IMR-90 (cell line): ENCODE measurements around the gene NINJ2. TPM values are rescaled to one million over a fixed set of nuclear protein-coding genes. Genes with fewer than 3 reads are reported as not detected.

Source experiments
- ATAC-seq: fragments of 200-7000 bp; cut with Tn5 transposase; 2 replicates; pipeline ENCODE4 v1.9.1; 2020; ENCODE audit warnings: low read depth, mild to moderate bottlenecking, moderate library complexity
- BruUV-seq: library from RNA; stranded (reverse); fragments of 400-500 nt; replicated peaks from 2 replicates; lab custom pipeline; 2021; lab: Mats Ljungman, UMichigan
- CTCF ChIA-PET: fragments of 300-600 bp; formaldehyde crosslinking; extraction: SDS; loops from one replicate; lab custom pipeline; 2021; ENCODE audit warnings: antibody characterized with exemption; lab: Yijun Ruan, JAX
- POLR2A ChIA-PET: fragments of 300-600 bp; sonication (Branson Sonifier 250); formaldehyde crosslinking; loops from one replicate; lab custom pipeline; 2022; ENCODE audit warnings: antibody characterized with exemption; ENCODE audit not compliant: unreplicated experiment; lab: Charles Lee
- DNase-seq: peaks from one replicate; pipeline ENCODE4 v3.0.0; 2013
- H2AFZ ChIP-seq: replicated peaks from 2 replicates; pipeline ENCODE3; 2013; ENCODE audit warnings: low read length, mild to moderate bottlenecking; ENCODE audit not compliant: poor library complexity
- H2AK5ac ChIP-seq: 2 replicates; pipeline ENCODE4 v1.6.1; 2013; ENCODE audit warnings: low read depth, low read length, inconsistent platforms
- H2AK9ac ChIP-seq: replicated peaks from 2 replicates; pipeline ENCODE3; 2013; ENCODE audit warnings: mild to moderate bottlenecking, low read depth, low read length, moderate library complexity; ENCODE audit not compliant: poor library complexity
- H2BK120ac ChIP-seq: 2 replicates; pipeline ENCODE4 v1.6.1; 2013; ENCODE audit warnings: low read depth, low read length, inconsistent platforms
- H2BK15ac ChIP-seq: 3 replicates; pipeline ENCODE4 v1.6.1; 2013; ENCODE audit warnings: low read depth, low read length, inconsistent platforms
- H2BK20ac ChIP-seq: 2 replicates; pipeline ENCODE4 v1.6.1; 2013; ENCODE audit warnings: low read depth, mild to moderate bottlenecking, inconsistent platforms, low read length, moderate library complexity
- H2BK5ac ChIP-seq: 2 replicates; pipeline ENCODE4 v1.6.1; 2013; ENCODE audit warnings: mild to moderate bottlenecking, low read depth, low read length, inconsistent platforms; ENCODE audit not compliant: poor library complexity, severe bottlenecking
- H3K14ac ChIP-seq: replicated peaks from 2 replicates; pipeline ENCODE4 v1.6.1; 2013; ENCODE audit warnings: low read depth, low read length, inconsistent platforms
- H3K18ac ChIP-seq: 2 replicates; pipeline ENCODE4 v1.6.1; 2013; ENCODE audit warnings: low read depth, low read length, control low read depth
- H3K23ac ChIP-seq: 2 replicates; pipeline ENCODE4 v1.6.1; 2013; ENCODE audit warnings: low read depth, low read length, inconsistent platforms
- H3K27ac ChIP-seq: 2 replicates; pipeline ENCODE4 v1.5.1; 2013; ENCODE audit warnings: mild to moderate bottlenecking, control low read depth, low read length; ENCODE audit not compliant: insufficient read depth
- H3K27me3 ChIP-seq: 2 replicates; pipeline ENCODE4 v1.6.1; 2013; ENCODE audit warnings: low read length; ENCODE audit not compliant: control insufficient read depth, insufficient read depth
- H3K36me3 ChIP-seq: 2 replicates; pipeline ENCODE4 v1.6.1; 2013; ENCODE audit warnings: low read length, mixed read lengths; ENCODE audit not compliant: control insufficient read depth, insufficient read depth
- H3K4ac ChIP-seq: 2 replicates; pipeline ENCODE4 v1.6.1; 2013; ENCODE audit warnings: low read depth, low read length, inconsistent platforms
- H3K4me1 ChIP-seq: 2 replicates; pipeline ENCODE4 v1.6.1; 2013; ENCODE audit warnings: low read length, mixed read lengths; ENCODE audit not compliant: control insufficient read depth, insufficient read depth
- H3K4me2 ChIP-seq: 2 replicates; pipeline ENCODE4 v1.6.1; 2013; ENCODE audit warnings: low read depth, mild to moderate bottlenecking, control low read depth, low read length, moderate library complexity
- H3K4me3 ChIP-seq: 2 replicates; pipeline ENCODE4 v1.5.1; 2013; ENCODE audit warnings: low read depth, mild to moderate bottlenecking, control low read depth, low read length, moderate library complexity; ENCODE audit not compliant: insufficient read depth
- H3K56ac ChIP-seq: 2 replicates; pipeline ENCODE4 v1.6.1; 2013; ENCODE audit warnings: low read length, inconsistent platforms; ENCODE audit not compliant: insufficient read depth; ENCODE audit errors: extremely low read depth
- H3K79me1 ChIP-seq, 2 experiments: 2 replicates each; pipeline ENCODE4 v1.6.1; 2013; ENCODE audit warnings: low read length in 2 of 2, inconsistent platforms in 1 of 2, low read depth in 1 of 2
- H3K9ac ChIP-seq: 2 replicates; pipeline ENCODE4 v1.6.1; 2013; ENCODE audit warnings: low read depth, low read length, control low read depth
- H3K9me1 ChIP-seq: 2 replicates; pipeline ENCODE4 v1.6.1; 2013; ENCODE audit warnings: low read length, inconsistent platforms; ENCODE audit not compliant: insufficient read depth
- H3K9me3 ChIP-seq: 2 replicates; pipeline ENCODE4 v1.6.1; 2013; ENCODE audit warnings: low read length; ENCODE audit not compliant: control insufficient read depth, insufficient read depth
- H4K20me1 ChIP-seq: 2 replicates; pipeline ENCODE4 v1.6.1; 2013; ENCODE audit warnings: low read length, inconsistent platforms; ENCODE audit not compliant: insufficient read depth
- H4K5ac ChIP-seq: 2 replicates; pipeline ENCODE4 v1.6.1; 2013; ENCODE audit warnings: mild to moderate bottlenecking, low read depth, low read length, control low read depth
- H4K8ac ChIP-seq, 2 experiments: 2 replicates each; pipeline ENCODE4 v1.6.1; 2013; ENCODE audit warnings: low read depth in 2 of 2, low read length in 2 of 2, control low read depth in 1 of 2, inconsistent platforms in 1 of 2
- H4K91ac ChIP-seq: 2 replicates; pipeline ENCODE4 v1.6.1; 2013; ENCODE audit warnings: low read depth, low read length, inconsistent platforms; ENCODE audit not compliant: insufficient read depth
- BHLHE40 ChIP-seq: fragments of 150-350 bp; IDR thresholded peaks from 2 replicates; pipeline ENCODE4 v1.6.1; 2016; ENCODE audit warnings: mild to moderate bottlenecking, low read depth, low read length
- CEBPB ChIP-seq: IDR thresholded peaks from 2 replicates; pipeline ENCODE4 v1.6.1; 2012; ENCODE audit warnings: low read depth, low read length, improper control_type of control experiment
- CHD1 ChIP-seq: IDR thresholded peaks from 2 replicates; pipeline ENCODE4 v1.6.1; 2012; ENCODE audit warnings: low read depth, low read length, improper control_type of control experiment
- MAFK ChIP-seq: IDR thresholded peaks from 2 replicates; pipeline ENCODE4 v1.6.1; 2012; ENCODE audit warnings: low read depth, low read length, improper control_type of control experiment
- MXI1 ChIP-seq: IDR thresholded peaks from 2 replicates; pipeline ENCODE4 v1.6.1; 2012; ENCODE audit warnings: low read depth, mild to moderate bottlenecking, low read length, moderate library complexity, borderline replicate concordance
- NFE2L2 ChIP-seq: fragments of 150-350 bp; IDR thresholded peaks from 2 replicates; pipeline ENCODE4 v1.6.1; 2016; ENCODE audit warnings: low read depth, mild to moderate bottlenecking, low read length
- POLR2A ChIP-seq: IDR thresholded peaks from 2 replicates; pipeline ENCODE4 v1.6.1; 2012; ENCODE audit warnings: mild to moderate bottlenecking, low read depth, low read length
- RAD21 ChIP-seq: IDR thresholded peaks from 2 replicates; pipeline ENCODE4 v1.6.1; 2012; ENCODE audit warnings: low read length, improper control_type of control experiment
- RCOR1 ChIP-seq: IDR thresholded peaks from 2 replicates; pipeline ENCODE4 v1.6.1; 2012; ENCODE audit warnings: mild to moderate bottlenecking, low read length, improper control_type of control experiment; ENCODE audit not compliant: insufficient replicate concordance
- RFX5 ChIP-seq: IDR thresholded peaks from 2 replicates; pipeline ENCODE4 v1.8.0; 2012; ENCODE audit warnings: low read depth, mild to moderate bottlenecking, low read length, moderate library complexity
- SMC3 ChIP-seq: fragments of 150-350 bp; IDR thresholded peaks from 2 replicates; pipeline ENCODE4 v1.6.1; 2016; ENCODE audit warnings: low read depth, mild to moderate bottlenecking, antibody characterized with exemption, low read length, moderate library complexity
- WGBS, 2 experiments: methylation state at CpG; one replicate each; pipeline versions ENCODE4 v1.1.5 to v1.1.7; 2013; ENCODE audit warnings: missing lambda C conversion rate in 2 of 2; ENCODE audit not compliant: insufficient read length in 1 of 2; ENCODE audit errors: extremely low coverage in 2 of 2; 5-methylcytosine and 5-hydroxymethylcytosine counted together
- dilution Hi-C: fragments of 300-500 bp; cut with HindIII; formaldehyde crosslinking; loops from one replicate; pipeline ENCODE4 v1.14.3; 2018; ENCODE audit warnings: low sequenced_read_pairs; ENCODE audit not compliant: unreplicated experiment
- in situ Hi-C: fragments of 300-500 bp; cut with MboI; formaldehyde crosslinking; loops from 3 replicates; pipeline ENCODE4 v1.14.3; 2019; ENCODE audit warnings: low sequenced_read_pairs, inconsistent platforms, mixed read lengths
- intact Hi-C: fragments of 100-400 bp; cut with micrococcal nuclease; formaldehyde crosslinking; loops from 2 replicates; pipeline ENCODE4 v1.10.0; 2022
- polyA plus RNA-seq, 3 experiments: library from polyadenylated mRNA; depleted of rRNA; stranded (reverse); fragments of >200 nt; gene quantifications; 2 replicates each; pipeline ENCODE4 v1.2.3, GENCODE V29; 2012; ENCODE audit warnings: low replicate concordance in 1 of 3
- total RNA-seq: library from RNA; depleted of rRNA; stranded (reverse); fragments of >200 nt; gene quantifications from 2 replicates; pipeline ENCODE4 v1.2.3, GENCODE V29; 2012
- TF ChIP-seq, protein P1 (sequence below): fragments of 150-350 bp; IDR thresholded peaks from 2 replicates; pipeline ENCODE4 v1.6.1; 2016; ENCODE audit warnings: low read depth, mild to moderate bottlenecking, low read length, moderate library complexity, borderline replicate concordance
- TF ChIP-seq, protein P2 (sequence below): conservative IDR thresholded peaks from 2 replicates; pipeline ENCODE4 v1.5.1; 2012; ENCODE audit warnings: mild to moderate bottlenecking, low read depth, low read length, improper control_type of control experiment
- TF ChIP-seq, protein P3 (sequence below): fragments of 150-350 bp; IDR thresholded peaks from 2 replicates; pipeline ENCODE4 v1.6.1; 2017; ENCODE audit warnings: mild to moderate bottlenecking, antibody characterized with exemption, low read length, low read depth

NINJ2 gene
- total and polyA plus RNA-seq, 2 of the 4 experiments (the other 2 are of a cell fraction), result not detected

DNA sequence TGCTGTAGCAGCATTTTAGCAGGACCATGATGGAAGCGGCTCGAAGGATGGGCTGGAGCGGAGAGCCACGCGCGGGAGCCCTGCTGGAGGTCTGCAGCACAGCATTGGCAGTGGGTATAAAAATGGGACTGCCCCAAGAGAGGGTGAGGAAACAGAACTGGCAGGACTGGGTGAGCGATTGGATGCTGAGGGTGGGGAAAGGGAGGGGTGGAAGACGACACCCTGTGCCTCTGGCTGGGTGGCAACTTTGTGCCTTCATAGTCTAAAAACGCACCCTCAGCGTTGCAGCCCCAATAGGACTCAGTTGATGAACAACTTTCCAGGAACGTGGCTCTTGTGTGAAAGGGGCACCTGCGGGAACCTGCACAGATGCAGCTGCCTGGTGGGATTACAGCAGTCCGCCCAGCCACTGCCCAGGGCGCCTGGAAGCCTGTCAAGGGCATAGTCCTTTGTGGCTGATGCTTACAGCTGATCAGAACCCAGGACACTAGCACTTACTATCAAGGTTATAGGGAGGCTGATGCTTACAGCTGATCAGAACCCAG, 73.0 kb downstream of the NINJ2 start:
- no peak overlapping the region for H2AK9ac ChIP-seq
- DNase-seq (no peak), ATAC-seq (no peak)
- no TSS peak for BruUV-seq
- no peak overlapping the region for H3K4me3 ChIP-seq
- H4K8ac ChIP-seq, result no peak overlapping the region
- 68% methylated on average over 6 of the region's 14 CpGs; no CpG with 5 or more reads in 1 of the 2 experiments for WGBS, 2 experiments
- no peaks in the 10 kb centered on the region for H3K36me3 ChIP-seq
- H2AFZ ChIP-seq, result no peak overlapping the region
- in situ Hi-C loops, result no loop called here
- intact Hi-C loops, result no loop called here
- no peak overlapping the region for H2BK5ac ChIP-seq
- dilution Hi-C loops, result no loop called here
- H3K14ac ChIP-seq, result no peak overlapping the region
- POLR2A ChIA-PET, result no interaction called here
- no peak overlapping the region for H3K23ac ChIP-seq
- no peak overlapping the region for H2AK5ac ChIP-seq
- no peak overlapping the region for H3K4me2 ChIP-seq
- no peak overlapping the region for H3K18ac ChIP-seq
- H4K5ac ChIP-seq, result no peak overlapping the region
- no peaks in the 10 kb centered on the region for H4K20me1 ChIP-seq
- H3K4ac ChIP-seq, result no peak overlapping the region
- H4K91ac ChIP-seq, result no peak overlapping the region
- peaks cover 48% of the 10 kb centered on the region for H3K27me3 ChIP-seq
- no peak overlapping the region for H2BK15ac ChIP-seq
- H3K4me1 ChIP-seq, result no peaks in the 10 kb centered on the region
- H3K9ac ChIP-seq, result no peak overlapping the region
- TF ChIP-seq CEBPB (no peak), POLR2A (no peak), MXI1 (no peak), RAD21 (no peak), NFE2L2 (no peak), MAFK (no peak), RCOR1 (no peak), SMC3 (no peak), RFX5 (no peak), BHLHE40 (no peak), CHD1 (no peak)
- TF ChIP-seq, protein P1, sequence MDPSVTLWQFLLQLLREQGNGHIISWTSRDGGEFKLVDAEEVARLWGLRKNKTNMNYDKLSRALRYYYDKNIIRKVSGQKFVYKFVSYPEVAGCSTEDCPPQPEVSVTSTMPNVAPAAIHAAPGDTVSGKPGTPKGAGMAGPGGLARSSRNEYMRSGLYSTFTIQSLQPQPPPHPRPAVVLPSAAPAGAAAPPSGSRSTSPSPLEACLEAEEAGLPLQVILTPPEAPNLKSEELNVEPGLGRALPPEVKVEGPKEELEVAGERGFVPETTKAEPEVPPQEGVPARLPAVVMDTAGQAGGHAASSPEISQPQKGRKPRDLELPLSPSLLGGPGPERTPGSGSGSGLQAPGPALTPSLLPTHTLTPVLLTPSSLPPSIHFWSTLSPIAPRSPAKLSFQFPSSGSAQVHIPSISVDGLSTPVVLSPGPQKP, result no peak
- TF ChIP-seq, protein P2, sequence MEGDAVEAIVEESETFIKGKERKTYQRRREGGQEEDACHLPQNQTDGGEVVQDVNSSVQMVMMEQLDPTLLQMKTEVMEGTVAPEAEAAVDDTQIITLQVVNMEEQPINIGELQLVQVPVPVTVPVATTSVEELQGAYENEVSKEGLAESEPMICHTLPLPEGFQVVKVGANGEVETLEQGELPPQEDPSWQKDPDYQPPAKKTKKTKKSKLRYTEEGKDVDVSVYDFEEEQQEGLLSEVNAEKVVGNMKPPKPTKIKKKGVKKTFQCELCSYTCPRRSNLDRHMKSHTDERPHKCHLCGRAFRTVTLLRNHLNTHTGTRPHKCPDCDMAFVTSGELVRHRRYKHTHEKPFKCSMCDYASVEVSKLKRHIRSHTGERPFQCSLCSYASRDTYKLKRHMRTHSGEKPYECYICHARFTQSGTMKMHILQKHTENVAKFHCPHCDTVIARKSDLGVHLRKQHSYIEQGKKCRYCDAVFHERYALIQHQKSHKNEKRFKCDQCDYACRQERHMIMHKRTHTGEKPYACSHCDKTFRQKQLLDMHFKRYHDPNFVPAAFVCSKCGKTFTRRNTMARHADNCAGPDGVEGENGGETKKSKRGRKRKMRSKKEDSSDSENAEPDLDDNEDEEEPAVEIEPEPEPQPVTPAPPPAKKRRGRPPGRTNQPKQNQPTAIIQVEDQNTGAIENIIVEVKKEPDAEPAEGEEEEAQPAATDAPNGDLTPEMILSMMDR, result no peak
- TF ChIP-seq, protein P3, sequence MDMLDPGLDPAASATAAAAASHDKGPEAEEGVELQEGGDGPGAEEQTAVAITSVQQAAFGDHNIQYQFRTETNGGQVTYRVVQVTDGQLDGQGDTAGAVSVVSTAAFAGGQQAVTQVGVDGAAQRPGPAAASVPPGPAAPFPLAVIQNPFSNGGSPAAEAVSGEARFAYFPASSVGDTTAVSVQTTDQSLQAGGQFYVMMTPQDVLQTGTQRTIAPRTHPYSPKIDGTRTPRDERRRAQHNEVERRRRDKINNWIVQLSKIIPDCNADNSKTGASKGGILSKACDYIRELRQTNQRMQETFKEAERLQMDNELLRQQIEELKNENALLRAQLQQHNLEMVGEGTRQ, result no peak
- peaks cover 5% of the 10 kb centered on the region; the same call in 1 of the 2 replicates for H3K9me3 ChIP-seq
- H3K79me1 ChIP-seq, result no peaks in the 10 kb centered on the region
- H2BK20ac ChIP-seq, result no peak overlapping the region
- no peak overlapping the region for H2BK120ac ChIP-seq
- no peaks in the 10 kb centered on the region for H3K9me1 ChIP-seq
- H3K56ac ChIP-seq, result no peak overlapping the region
- no peak overlapping the region for H3K27ac ChIP-seq
- CTCF ChIA-PET, result no interaction called here
